HepG2 (cell line): ENCODE results near the gene CD53. TPM values are rescaled to one million over a fixed set of nuclear protein-coding genes. Genes with fewer than 3 reads are reported as not detected.

Source experiments
- ATAC-seq: fragments of 200-7000 bp; cut with Tn5 transposase; 3 replicates; pipeline ENCODE4 v1.9.1; 2020; ENCODE audit warnings: mild to moderate bottlenecking, moderate library complexity
- BruUV-seq: library from RNA; stranded (reverse); fragments of 400-500 nt; replicated peaks from 2 replicates; lab custom pipeline; 2021; lab: Mats Ljungman, UMichigan
- CTCF ChIA-PET: fragments of 300-600 bp; formaldehyde crosslinking; extraction: SDS; loops from one replicate; lab custom pipeline; 2021; ENCODE audit warnings: low total read pairs, inconsistent platforms, low intra/inter-chr PET ratio; lab: Yijun Ruan, JAX
- POLR2A ChIA-PET: fragments of 350-600 bp; sonication (Branson Sonifier 250); formaldehyde crosslinking; loops from one replicate; lab custom pipeline; 2020; ENCODE audit warnings: antibody characterized with exemption, inconsistent platforms; lab: Yijun Ruan, JAX
- DNase-seq: peaks from one replicate; pipeline ENCODE4 v3.0.0-alpha.2; 2015; ENCODE audit warnings: low spot score
- FAIRE-seq: peaks from 3 replicates; lab custom pipeline; 2011; peaks lifted over from hg19 to GRCh38; lab: Jason Lieb, UNC
- H2AFZ ChIP-seq: one replicate; pipeline ENCODE4 v1.6.1; 2011; ENCODE audit warnings: low read length, inconsistent platforms
- H3K27ac ChIP-seq: fragments of 300-600 bp; 3 replicates; pipeline ENCODE4 v1.8.0; 2011; ENCODE audit warnings: mixed run types, mild to moderate bottlenecking, mixed read lengths, low read length, inconsistent platforms; ENCODE audit not compliant: insufficient read depth; ENCODE audit errors: extremely low read length
- H3K27me3 ChIP-seq, 2 experiments: fragments of 200-600 bp in 1 of 2; 2 replicates in 1 of 2; 3 replicates in 1 of 2; pipeline versions ENCODE4 v1.6.0 to v1.8.0; 2011; ENCODE audit warnings: low read length in 2 of 2, mild to moderate bottlenecking in 2 of 2, moderate library complexity in 2 of 2, inconsistent platforms in 1 of 2; ENCODE audit not compliant: insufficient read depth in 2 of 2, control insufficient read depth in 1 of 2
- H3K36me3 ChIP-seq, 2 experiments: fragments of 200-600 bp in 1 of 2; replicated peaks in 1 of 2; 2 replicates in 1 of 2; 3 replicates in 1 of 2; pipeline versions ENCODE4 v1.5.1 to v1.8.0; 2011; ENCODE audit warnings: low read length in 2 of 2, inconsistent platforms in 1 of 2; ENCODE audit not compliant: insufficient read depth in 2 of 2, control insufficient read depth in 1 of 2
- H3K4me1 ChIP-seq: 2 replicates; pipeline ENCODE4 v1.5.1; 2012; ENCODE audit warnings: low read length, inconsistent platforms; ENCODE audit not compliant: insufficient read depth
- H3K4me2 ChIP-seq: 2 replicates; pipeline ENCODE4 v1.6.0; 2011; ENCODE audit warnings: low read depth, low read length, inconsistent platforms
- H3K4me3 ChIP-seq, 3 experiments: fragments of 200-600 bp in 1 of 3; sonication (generic), shearing (Covaris generic) in 1 of 3; replicated peaks in 1 of 3; 2 replicates each; pipeline ENCODE4 v1.5.1; 2011 to 2016; ENCODE audit warnings: low read length in 3 of 3, inconsistent platforms in 2 of 3, low read depth in 2 of 3, mild to moderate bottlenecking in 2 of 3, control low read depth in 1 of 3, mixed read lengths in 1 of 3; ENCODE audit not compliant: insufficient read depth in 1 of 3
- H3K79me2 ChIP-seq: one replicate; pipeline ENCODE4 v1.6.1; 2011; ENCODE audit warnings: low read length, inconsistent platforms; ENCODE audit not compliant: insufficient read depth
- H3K9ac ChIP-seq: 2 replicates; pipeline ENCODE4 v1.6.0; 2011; ENCODE audit warnings: mild to moderate bottlenecking, low read depth, low read length, inconsistent platforms; ENCODE audit not compliant: insufficient read depth
- H3K9me3 ChIP-seq: 2 replicates; pipeline ENCODE4 v1.5.1; 2012; ENCODE audit warnings: mild to moderate bottlenecking, low read length
- H4K20me1 ChIP-seq: 2 replicates; pipeline ENCODE4 v1.6.0; 2011; ENCODE audit warnings: inconsistent platforms, mild to moderate bottlenecking, low read length, moderate library complexity; ENCODE audit not compliant: insufficient read depth
- FOSL2 ChIP-seq: sonication (generic); formaldehyde crosslinking; IDR thresholded peaks from 2 replicates; pipeline ENCODE4 v1.4.0; 2020; ENCODE audit warnings: missing genetic modification reagents
- KMT2B ChIP-seq: IDR thresholded peaks from 2 replicates; pipeline ENCODE4 v1.6.1; 2016; ENCODE audit warnings: missing genetic modification reagents, missing compliant biosample characterization
- SAP130 ChIP-seq: IDR thresholded peaks from 2 replicates; pipeline ENCODE4 v1.6.1; 2016; ENCODE audit warnings: low read depth
- SRSF4 ChIP-seq: fragments of 200-400 bp; formaldehyde crosslinking; IDR thresholded peaks from one replicate; pipeline ENCODE4 v1.6.1; 2018; ENCODE audit warnings: mild to moderate bottlenecking, low read depth, low read length, moderate library complexity; ENCODE audit not compliant: poor library complexity, severe bottlenecking
- ZFP1 ChIP-seq: IDR thresholded peaks from 2 replicates; pipeline ENCODE4 v1.6.1; 2016
- ZFP36L1 ChIP-seq: sonication (generic); formaldehyde crosslinking; IDR thresholded peaks from 2 replicates; pipeline ENCODE4 v1.8.0; 2022; ENCODE audit warnings: mild to moderate bottlenecking, missing genetic modification reagents, moderate library complexity
- ZFP41 ChIP-seq: sonication (generic); formaldehyde crosslinking; IDR thresholded peaks from 2 replicates; pipeline ENCODE4 v1.4.0; 2020; ENCODE audit warnings: mild to moderate bottlenecking, missing genetic modification reagents, borderline replicate concordance
- ZNF260 ChIP-seq: sonication (generic); formaldehyde crosslinking; IDR thresholded peaks from 2 replicates; pipeline ENCODE4 v1.4.0; 2020; ENCODE audit warnings: missing genetic modification reagents, low read depth, mild to moderate bottlenecking, borderline replicate concordance
- ZSCAN25 ChIP-seq: sonication (generic); formaldehyde crosslinking; IDR thresholded peaks from 2 replicates; pipeline ENCODE4 v1.8.0; 2022; ENCODE audit warnings: mild to moderate bottlenecking, missing genetic modification reagents
- WGBS: methylation state at CpG from one replicate; pipeline ENCODE4 v1.1.6; 2017; ENCODE audit warnings: low lambda C conversion rate; 5-methylcytosine and 5-hydroxymethylcytosine counted together
- in situ Hi-C: cut with HindIII; loops from 2 replicates; pipeline ENCODE4 v1.10.0; 2017; ENCODE audit warnings: low pct_unique_long_range_greater_than_20kb; ENCODE audit not compliant: extremely low pct_ligation_motif_present
- intact Hi-C: fragments of 100-400 bp; cut with micrococcal nuclease; formaldehyde crosslinking; loops from one replicate; pipeline ENCODE4 v1.10.0; 2022; ENCODE audit not compliant: unreplicated experiment
- polyA plus RNA-seq, 8 experiments: library from polyadenylated mRNA; depleted of rRNA in 3 of 8; stranded (reverse) in 7 of 8; unstranded in 1 of 8; fragments of >200 nt; fragmentation: Illumina TruSeq in 4 of 8; extraction: Trizol in 4 of 8; gene quantifications; 2 replicates each; pipeline versions ENCODE4 v1.2.1 to v1.2.3, GENCODE V29; 2011 to 2016; ENCODE audit warnings: low read depth in 4 of 8, missing spikeins in 1 of 8, mixed read lengths in 1 of 8; ENCODE audit not compliant: insufficient read depth in 1 of 8
- total RNA-seq, 5 experiments: library from RNA; depleted of rRNA; stranded (reverse); fragments of >200 nt; fragmentation: Illumina TruSeq; extraction: Trizol; gene quantifications; 2 replicates each; pipeline ENCODE4 v1.2.3, GENCODE V29; 2016; ENCODE audit warnings: low read depth in 1 of 5
- TF ChIP-seq, protein P1 (sequence below): sonication (generic); formaldehyde crosslinking; IDR thresholded peaks from 2 replicates; pipeline ENCODE4 v1.4.0; 2020; ENCODE audit warnings: missing genetic modification reagents
- TF ChIP-seq, protein P2 (sequence below): sonication (generic); formaldehyde crosslinking; IDR thresholded peaks from one replicate; pipeline ENCODE4 v1.5.1; 2020; ENCODE audit warnings: mild to moderate bottlenecking, missing genetic modification reagents; ENCODE audit errors: not compliant biosample characterization

CD53 gene
- total and polyA plus RNA-seq, 2 of the 13 experiments (the other 11 are each of a cell fraction or from before 2014, with no cell fraction given): not detected

GRCh38 chr1:110824192-110824591 is 48.8 kb upstream of the CD53 start:
- H3K4me3 ChIP-seq: no peak overlapping the region
- H3K36me3 ChIP-seq: no peaks in the 10 kb centered on the region
- H4K20me1 ChIP-seq: no peaks in the 10 kb centered on the region
- ATAC-seq: no peak
- no peak for DNase-seq
- no peaks in the 10 kb centered on the region for H3K27me3 ChIP-seq
- H3K4me2 ChIP-seq: no peak overlapping the region
- intact Hi-C loops (no loop called here), in situ Hi-C loops (no loop called here)
- no peak for FAIRE-seq
- POLR2A ChIA-PET: no interaction called here
- CTCF ChIA-PET: no interaction called here
- BruUV-seq: no TSS peak
- H3K4me1 ChIP-seq: no peaks in the 10 kb centered on the region
- no peaks in the 10 kb centered on the region for H3K79me2 ChIP-seq
- WGBS: 16% methylated on average over 4 of the region's 4 CpGs
- H3K9ac ChIP-seq: no peak overlapping the region
- no peak overlapping the region for H2AFZ ChIP-seq
- H3K9me3 ChIP-seq: no peaks in the 10 kb centered on the region
- no peak overlapping the region for H3K27ac ChIP-seq
- TF ChIP-seq, protein P1, sequence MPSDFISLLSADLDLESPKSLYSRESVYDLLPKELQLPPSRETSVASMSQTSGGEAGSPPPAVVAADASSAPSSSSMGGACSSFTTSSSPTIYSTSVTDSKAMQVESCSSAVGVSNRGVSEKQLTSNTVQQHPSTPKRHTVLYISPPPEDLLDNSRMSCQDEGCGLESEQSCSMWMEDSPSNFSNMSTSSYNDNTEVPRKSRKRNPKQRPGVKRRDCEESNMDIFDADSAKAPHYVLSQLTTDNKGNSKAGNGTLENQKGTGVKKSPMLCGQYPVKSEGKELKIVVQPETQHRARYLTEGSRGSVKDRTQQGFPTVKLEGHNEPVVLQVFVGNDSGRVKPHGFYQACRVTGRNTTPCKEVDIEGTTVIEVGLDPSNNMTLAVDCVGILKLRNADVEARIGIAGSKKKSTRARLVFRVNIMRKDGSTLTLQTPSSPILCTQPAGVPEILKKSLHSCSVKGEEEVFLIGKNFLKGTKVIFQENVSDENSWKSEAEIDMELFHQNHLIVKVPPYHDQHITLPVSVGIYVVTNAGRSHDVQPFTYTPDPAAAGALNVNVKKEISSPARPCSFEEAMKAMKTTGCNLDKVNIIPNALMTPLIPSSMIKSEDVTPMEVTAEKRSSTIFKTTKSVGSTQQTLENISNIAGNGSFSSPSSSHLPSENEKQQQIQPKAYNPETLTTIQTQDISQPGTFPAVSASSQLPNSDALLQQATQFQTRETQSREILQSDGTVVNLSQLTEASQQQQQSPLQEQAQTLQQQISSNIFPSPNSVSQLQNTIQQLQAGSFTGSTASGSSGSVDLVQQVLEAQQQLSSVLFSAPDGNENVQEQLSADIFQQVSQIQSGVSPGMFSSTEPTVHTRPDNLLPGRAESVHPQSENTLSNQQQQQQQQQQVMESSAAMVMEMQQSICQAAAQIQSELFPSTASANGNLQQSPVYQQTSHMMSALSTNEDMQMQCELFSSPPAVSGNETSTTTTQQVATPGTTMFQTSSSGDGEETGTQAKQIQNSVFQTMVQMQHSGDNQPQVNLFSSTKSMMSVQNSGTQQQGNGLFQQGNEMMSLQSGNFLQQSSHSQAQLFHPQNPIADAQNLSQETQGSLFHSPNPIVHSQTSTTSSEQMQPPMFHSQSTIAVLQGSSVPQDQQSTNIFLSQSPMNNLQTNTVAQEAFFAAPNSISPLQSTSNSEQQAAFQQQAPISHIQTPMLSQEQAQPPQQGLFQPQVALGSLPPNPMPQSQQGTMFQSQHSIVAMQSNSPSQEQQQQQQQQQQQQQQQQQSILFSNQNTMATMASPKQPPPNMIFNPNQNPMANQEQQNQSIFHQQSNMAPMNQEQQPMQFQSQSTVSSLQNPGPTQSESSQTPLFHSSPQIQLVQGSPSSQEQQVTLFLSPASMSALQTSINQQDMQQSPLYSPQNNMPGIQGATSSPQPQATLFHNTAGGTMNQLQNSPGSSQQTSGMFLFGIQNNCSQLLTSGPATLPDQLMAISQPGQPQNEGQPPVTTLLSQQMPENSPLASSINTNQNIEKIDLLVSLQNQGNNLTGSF (CRISPR knock-in tag): no peak
- TF ChIP-seq SAP130 (CRISPR knock-in tag) (no peak), KMT2B (CRISPR knock-in tag) (no peak), ZFP36L1 (CRISPR knock-in tag) (no peak), FOSL2 (CRISPR knock-in tag) (no peak), ZFP41 (no peak), ZNF260 (no peak), ZFP1 (CRISPR knock-in tag) (no peak), SRSF4 (no peak), ZSCAN25 (CRISPR knock-in tag) (no peak)
- TF ChIP-seq, protein P2, sequence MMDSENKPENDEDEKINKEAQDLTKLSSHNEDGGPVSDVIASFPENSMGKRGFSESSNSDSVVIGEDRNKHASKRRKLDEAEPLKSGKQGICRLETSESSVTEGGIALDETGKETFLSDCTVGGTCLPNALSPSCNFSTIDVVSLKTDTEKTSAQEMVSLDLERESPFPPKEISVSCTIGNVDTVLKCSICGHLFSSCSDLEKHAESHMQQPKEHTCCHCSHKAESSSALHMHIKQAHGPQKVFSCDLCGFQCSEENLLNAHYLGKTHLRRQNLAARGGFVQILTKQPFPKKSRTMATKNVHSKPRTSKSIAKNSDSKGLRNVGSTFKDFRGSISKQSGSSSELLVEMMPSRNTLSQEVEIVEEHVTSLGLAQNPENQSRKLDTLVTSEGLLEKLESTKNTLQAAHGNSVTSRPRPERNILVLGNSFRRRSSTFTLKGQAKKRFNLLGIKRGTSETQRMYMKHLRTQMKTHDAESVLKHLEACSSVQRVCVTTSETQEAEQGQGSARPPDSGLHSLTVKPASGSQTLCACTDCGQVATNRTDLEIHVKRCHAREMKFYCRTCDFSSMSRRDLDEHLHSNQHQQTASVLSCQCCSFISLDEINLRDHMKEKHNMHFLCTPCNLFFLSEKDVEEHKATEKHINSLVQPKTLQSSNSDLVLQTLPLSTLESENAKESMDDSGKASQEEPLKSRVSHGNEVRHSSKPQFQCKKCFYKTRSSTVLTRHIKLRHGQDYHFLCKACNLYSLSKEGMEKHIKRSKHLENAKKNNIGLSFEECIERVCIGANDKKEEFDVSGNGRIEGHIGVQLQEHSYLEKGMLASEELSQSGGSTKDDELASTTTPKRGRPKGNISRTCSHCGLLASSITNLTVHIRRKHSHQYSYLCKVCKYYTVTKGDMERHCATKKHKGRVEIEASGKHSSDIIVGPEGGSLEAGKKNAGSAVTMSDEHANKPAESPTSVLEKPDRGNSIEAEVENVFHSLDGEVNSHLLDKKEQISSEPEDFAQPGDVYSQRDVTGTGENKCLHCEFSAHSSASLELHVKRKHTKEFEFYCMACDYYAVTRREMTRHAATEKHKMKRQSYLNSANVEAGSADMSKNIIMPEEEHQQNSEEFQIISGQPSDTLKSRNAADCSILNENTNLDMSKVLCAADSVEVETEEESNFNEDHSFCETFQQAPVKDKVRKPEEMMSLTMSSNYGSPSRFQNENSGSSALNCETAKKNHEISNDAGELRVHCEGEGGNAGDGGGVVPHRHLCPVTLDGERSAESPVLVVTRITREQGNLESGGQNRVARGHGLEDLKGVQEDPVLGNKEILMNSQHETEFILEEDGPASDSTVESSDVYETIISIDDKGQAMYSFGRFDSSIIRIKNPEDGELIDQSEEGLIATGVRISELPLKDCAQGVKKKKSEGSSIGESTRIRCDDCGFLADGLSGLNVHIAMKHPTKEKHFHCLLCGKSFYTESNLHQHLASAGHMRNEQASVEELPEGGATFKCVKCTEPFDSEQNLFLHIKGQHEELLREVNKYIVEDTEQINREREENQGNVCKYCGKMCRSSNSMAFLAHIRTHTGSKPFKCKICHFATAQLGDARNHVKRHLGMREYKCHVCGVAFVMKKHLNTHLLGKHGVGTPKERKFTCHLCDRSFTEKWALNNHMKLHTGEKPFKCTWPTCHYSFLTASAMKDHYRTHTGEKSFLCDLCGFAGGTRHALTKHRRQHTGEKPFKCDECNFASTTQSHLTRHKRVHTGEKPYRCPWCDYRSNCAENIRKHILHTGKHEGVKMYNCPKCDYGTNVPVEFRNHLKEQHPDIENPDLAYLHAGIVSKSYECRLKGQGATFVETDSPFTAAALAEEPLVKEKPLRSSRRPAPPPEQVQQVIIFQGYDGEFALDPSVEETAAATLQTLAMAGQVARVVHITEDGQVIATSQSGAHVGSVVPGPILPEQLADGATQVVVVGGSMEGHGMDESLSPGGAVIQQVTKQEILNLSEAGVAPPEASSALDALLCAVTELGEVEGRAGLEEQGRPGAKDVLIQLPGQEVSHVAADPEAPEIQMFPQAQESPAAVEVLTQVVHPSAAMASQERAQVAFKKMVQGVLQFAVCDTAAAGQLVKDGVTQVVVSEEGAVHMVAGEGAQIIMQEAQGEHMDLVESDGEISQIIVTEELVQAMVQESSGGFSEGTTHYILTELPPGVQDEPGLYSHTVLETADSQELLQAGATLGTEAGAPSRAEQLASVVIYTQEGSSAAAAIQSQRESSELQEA (CRISPR knock-in tag): no peak
